Lung (tissue), 12 donors: ENCODE measurements around the gene MAP6. TPM values are rescaled to one million over a fixed set of nuclear protein-coding genes. Genes with fewer than 3 reads are reported as not detected.

Source experiments
- ATAC-seq: fragments of 200-7000 bp; cut with Tn5 transposase; one replicate; pipeline ENCODE4 v1.9.1; 2020; ENCODE audit warnings: moderate number of reproducible peaks; ENCODE audit not compliant: insufficient read depth, low FRiP score
- DNase-seq, 3 donors: peaks; one replicate each; pipeline ENCODE4 v3.0.0-alpha.2; 2013 to 2017
- H3K27ac ChIP-seq, 2 donors: one replicate each; pipeline ENCODE4 v1.5.1; 2013; ENCODE audit warnings: mild to moderate bottlenecking in 2 of 2, moderate library complexity in 2 of 2, control low read depth in 1 of 2, inconsistent platforms in 1 of 2, low read depth in 1 of 2, low read length in 1 of 2
- H3K27me3 ChIP-seq, 3 donors: one replicate each; pipeline ENCODE4 v1.5.1; 2013; ENCODE audit warnings: low read length in 2 of 3; ENCODE audit not compliant: control insufficient read depth in 3 of 3, insufficient read depth in 3 of 3
- H3K36me3 ChIP-seq, 4 donors: one replicate each; pipeline ENCODE4 v1.5.1; 2013; ENCODE audit warnings: low read length in 4 of 4, mild to moderate bottlenecking in 1 of 4, moderate library complexity in 1 of 4; ENCODE audit not compliant: control insufficient read depth in 4 of 4, insufficient read depth in 4 of 4
- H3K4me1 ChIP-seq, 5 donors: one replicate each; pipeline ENCODE4 v1.5.1; 2013; ENCODE audit warnings: low read length in 5 of 5, mild to moderate bottlenecking in 2 of 5, moderate library complexity in 1 of 5; ENCODE audit not compliant: control insufficient read depth in 5 of 5, insufficient read depth in 5 of 5
- H3K4me3 ChIP-seq: one replicate; pipeline ENCODE4 v1.5.1; 2013; ENCODE audit warnings: mild to moderate bottlenecking, control low read depth, moderate library complexity
- H3K9ac ChIP-seq, 2 donors: one replicate each; pipeline ENCODE4 v1.5.1; 2013; ENCODE audit warnings: low read length in 2 of 2, control low read depth in 1 of 2; ENCODE audit not compliant: insufficient read depth in 1 of 2
- H3K9me3 ChIP-seq, 4 donors: one replicate each; pipeline ENCODE4 v1.5.1; 2013; ENCODE audit warnings: low read length in 3 of 4, mild to moderate bottlenecking in 1 of 4, moderate library complexity in 1 of 4; ENCODE audit not compliant: control insufficient read depth in 4 of 4, insufficient read depth in 3 of 4
- WGBS, 2 donors: extraction: QIAGEN DNeasy Blood & Tissue Kit; methylation state at CpG; one replicate each; pipeline ENCODE4 v1.1.7; 2013; 5-methylcytosine and 5-hydroxymethylcytosine counted together
- polyA plus RNA-seq, 2 donors: library from polyadenylated mRNA; stranded (reverse); fragments of 200-250 nt; gene quantifications; one replicate each; pipeline ENCODE4 v1.2.1, GENCODE V29; 2013
- total RNA-seq, 2 donors: library from RNA; depleted of rRNA in 1 of 2; stranded (reverse); fragments of >200 nt in 1 of 2; gene quantifications; one replicate each; pipeline ENCODE4 v1.2.1, GENCODE V29; 2014 to 2021
- TF ChIP-seq, protein P1 (sequence below): IDR thresholded peaks from 2 replicates; pipeline ENCODE4 v1.5.1; 2012; ENCODE audit warnings: mild to moderate bottlenecking; ENCODE audit errors: control extremely low read depth, extremely low read depth
- donor health status: control.
- donor health status: control.
- donor health status: Bipolar disorder and iron deficiency.
- donor health status: healthy.
- donor health status: DM: yes; HTN: yes; CAD: no.

Gene MAP6
- total and polyA plus RNA-seq, 4 donors: 5.8 to 17.8 (median 7.2) TPM

DNA sequence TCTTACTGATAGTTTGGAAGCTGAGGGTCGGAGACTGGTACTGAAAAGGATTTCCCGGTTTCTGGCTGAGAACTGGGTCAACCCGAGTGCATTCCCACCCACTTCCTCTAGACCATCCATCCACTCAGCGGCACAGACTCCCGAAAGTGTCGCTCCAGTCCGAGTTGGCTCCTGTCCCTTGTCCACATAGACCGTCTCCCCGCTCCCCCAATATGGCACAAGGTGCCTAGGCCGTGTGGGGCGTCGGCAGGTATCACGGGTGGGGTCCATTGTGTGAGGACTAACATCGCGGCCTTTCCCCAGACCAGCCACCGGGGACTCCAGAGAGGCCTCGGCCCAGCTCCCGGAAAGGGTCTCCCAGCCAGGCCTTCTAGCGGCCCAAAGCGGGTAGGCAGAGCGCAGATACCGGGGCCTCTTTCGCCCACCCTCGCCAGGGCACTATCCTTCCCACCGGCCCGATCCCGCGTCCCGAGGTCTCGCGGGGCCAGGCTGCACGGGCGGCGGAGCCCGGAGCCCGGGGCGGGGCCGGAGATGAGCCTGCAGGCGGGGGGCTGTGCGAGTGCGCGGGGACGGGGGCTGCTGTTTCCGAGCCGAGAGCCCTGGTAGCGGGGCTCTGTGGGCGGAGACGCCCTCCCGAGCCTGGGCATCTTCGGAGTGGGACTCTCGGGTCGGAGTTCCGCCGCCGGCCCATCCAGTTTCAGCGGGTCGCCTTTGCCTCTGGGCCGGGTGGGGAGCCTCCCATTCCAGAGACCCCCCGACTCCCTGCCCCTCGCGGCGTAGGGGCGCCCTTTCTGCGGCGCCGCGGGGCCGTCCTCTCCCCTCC is 85.7 kb downstream of the MAP6 start:
- H3K36me3 ChIP-seq: no peaks in the 10 kb centered on the region
- 1% methylated on average over 64 to 68 of the region's 68 CpGs for WGBS, 2 donors

GRCh38 chr11:75582506-75582894 is 86.3 kb downstream of the MAP6 start:
- H3K4me3 ChIP-seq: no peak overlapping the region
- H3K36me3 ChIP-seq: no peaks in the 10 kb centered on the region
- peak overlapping the region; percentile 80 to 88 for H3K9ac ChIP-seq
- WGBS, 2 donors: 11 to 23% methylated on average over 4 of the region's 4 CpGs
- H3K9me3 ChIP-seq: peaks cover 0 to 2% (median 0%) of the 10 kb centered on the region in 4 donors
- no peak for ATAC-seq
- peaks cover 0 to 26% (median 13%) of the 10 kb centered on the region in 5 donors for H3K4me1 ChIP-seq
- H3K27me3 ChIP-seq: no peaks in the 10 kb centered on the region
- no peak for DNase-seq
- peak overlapping the region; percentile 95 to 98 for H3K27ac ChIP-seq
- TF ChIP-seq, protein P1, sequence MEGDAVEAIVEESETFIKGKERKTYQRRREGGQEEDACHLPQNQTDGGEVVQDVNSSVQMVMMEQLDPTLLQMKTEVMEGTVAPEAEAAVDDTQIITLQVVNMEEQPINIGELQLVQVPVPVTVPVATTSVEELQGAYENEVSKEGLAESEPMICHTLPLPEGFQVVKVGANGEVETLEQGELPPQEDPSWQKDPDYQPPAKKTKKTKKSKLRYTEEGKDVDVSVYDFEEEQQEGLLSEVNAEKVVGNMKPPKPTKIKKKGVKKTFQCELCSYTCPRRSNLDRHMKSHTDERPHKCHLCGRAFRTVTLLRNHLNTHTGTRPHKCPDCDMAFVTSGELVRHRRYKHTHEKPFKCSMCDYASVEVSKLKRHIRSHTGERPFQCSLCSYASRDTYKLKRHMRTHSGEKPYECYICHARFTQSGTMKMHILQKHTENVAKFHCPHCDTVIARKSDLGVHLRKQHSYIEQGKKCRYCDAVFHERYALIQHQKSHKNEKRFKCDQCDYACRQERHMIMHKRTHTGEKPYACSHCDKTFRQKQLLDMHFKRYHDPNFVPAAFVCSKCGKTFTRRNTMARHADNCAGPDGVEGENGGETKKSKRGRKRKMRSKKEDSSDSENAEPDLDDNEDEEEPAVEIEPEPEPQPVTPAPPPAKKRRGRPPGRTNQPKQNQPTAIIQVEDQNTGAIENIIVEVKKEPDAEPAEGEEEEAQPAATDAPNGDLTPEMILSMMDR: no peak

More for the DNA sequence above, 85.7 kb downstream of the MAP6 start:
- TF ChIP-seq, protein P1: no peak
- H3K4me1 ChIP-seq: peaks cover 0 to 26% (median 13%) of the 10 kb centered on the region in 5 donors
- DNase-seq: peak; percentile 91 to 96 (median 94)
- H3K9ac ChIP-seq: peak overlapping the region; percentile 80 to 88
- H3K27me3 ChIP-seq: no peaks in the 10 kb centered on the region
- ATAC-seq: peak; percentile 75
- H3K27ac ChIP-seq: peak overlapping the region; percentile 95 to 98
- H3K4me3 ChIP-seq: peak overlapping the region; percentile 62
- peaks cover 0 to 2% (median 0%) of the 10 kb centered on the region in 4 donors for H3K9me3 ChIP-seq

DNA sequence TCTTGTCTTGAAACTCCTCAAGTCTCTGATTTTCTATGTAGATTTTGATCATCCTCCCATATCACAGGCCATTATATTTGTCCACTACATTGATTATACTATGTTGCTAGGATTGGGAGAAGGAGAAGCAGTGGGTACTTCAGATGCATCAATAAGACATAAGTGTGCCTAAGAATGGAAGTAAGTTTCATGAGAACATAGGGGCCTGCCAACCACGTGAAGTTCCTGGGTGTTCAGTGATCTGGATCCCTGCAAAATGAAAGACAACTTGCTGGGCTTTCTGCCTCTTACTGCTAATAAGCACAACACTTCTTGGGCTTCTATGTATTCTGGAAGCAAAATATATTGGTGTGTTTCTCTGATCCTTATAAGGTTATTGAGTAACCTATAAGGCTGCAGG is 89.0 kb downstream of the MAP6 start:
- no peak overlapping the region for H3K4me3 ChIP-seq
- H3K27me3 ChIP-seq: no peaks in the 10 kb centered on the region
- WGBS, 2 donors: 86 to 95% methylated on average over 1 of the region's 1 CpG
- H3K9ac ChIP-seq: no peak overlapping the region
- H3K9me3 ChIP-seq: peaks cover 0 to 2% (median 0%) of the 10 kb centered on the region in 4 donors
- TF ChIP-seq, protein P1: no peak
- H3K27ac ChIP-seq: no peak overlapping the region
- no peak for DNase-seq
- ATAC-seq: no peak
- H3K4me1 ChIP-seq: peaks cover 0 to 25% (median 13%) of the 10 kb centered on the region in 5 donors
- no peaks in the 10 kb centered on the region for H3K36me3 ChIP-seq
